A549 (cell line): Measurements from ENCODE around the gene PCDHB7.
"Not testable (repeated sequence)": the region's sequence is repeated elsewhere in the genome, so short reads cannot be mapped to it uniquely, and the experiment has no call there.

ENCODE experiments used
- CEBPB ChIP-seq, 2 experiments: fragments of >200 bp in 1 of 2; sonication (Bioruptor Twin) in 1 of 2; formaldehyde crosslinking in 1 of 2; IDR thresholded peaks; 2 replicates each; pipeline ENCODE4 v1.6.1; 2012 to 2016
- CTCF ChIP-seq: fragments of >200 bp; sonication (Bioruptor Twin); formaldehyde crosslinking; IDR thresholded peaks from 3 replicates; pipeline ENCODE4 v1.5.1; 2016
- EP300 ChIP-seq, 2 experiments: fragments of >200 bp; sonication (Bioruptor Twin); formaldehyde crosslinking; IDR thresholded peaks; 2 replicates in 1 of 2; 3 replicates in 1 of 2; pipeline ENCODE4 v1.6.1; 2016 to 2017
- ESRRA ChIP-seq: fragments of 150-350 bp; IDR thresholded peaks from 2 replicates; pipeline ENCODE4 v1.6.1; 2014; ENCODE audit warnings: mild to moderate bottlenecking, low read length, borderline replicate concordance
- FOSL2 ChIP-seq, 2 experiments: fragments of 450-650 bp in 1 of 2; fragments of >200 bp in 1 of 2; sonication (Bioruptor Twin) in 1 of 2; formaldehyde crosslinking; IDR thresholded peaks; 2 replicates each; pipeline versions ENCODE4 v1.5.0 to v1.6.1; 2016 to 2020; ENCODE audit warnings: mild to moderate bottlenecking in 1 of 2, moderate library complexity in 1 of 2
- JUNB ChIP-seq: fragments of >200 bp; sonication (Bioruptor Twin); formaldehyde crosslinking; IDR thresholded peaks from 2 replicates; pipeline ENCODE4 v1.6.1; 2016
- KDM1A ChIP-seq: fragments of 200-600 bp; sonication (generic); IDR thresholded peaks from 2 replicates; pipeline ENCODE4 v1.6.1; 2016; ENCODE audit warnings: low read depth, mild to moderate bottlenecking
- MAZ ChIP-seq: fragments of 150-350 bp; IDR thresholded peaks from 2 replicates; pipeline ENCODE4 v1.6.1; 2014; ENCODE audit warnings: antibody characterized with exemption, low read depth, low read length, borderline replicate concordance
- POLR2A ChIP-seq: IDR thresholded peaks from 2 replicates; pipeline ENCODE4 v1.6.1; 2012; ENCODE audit warnings: mild to moderate bottlenecking, low read length
- POLR2AphosphoS2 ChIP-seq: conservative IDR thresholded peaks from 2 replicates; pipeline ENCODE4 v1.6.1; 2012; ENCODE audit warnings: low read length, improper control_type of control experiment, inconsistent platforms
- REST ChIP-seq: fragments of 200-600 bp; sonication (generic); IDR thresholded peaks from 2 replicates; pipeline ENCODE4 v1.6.1; 2016; ENCODE audit warnings: antibody characterized with exemption, mild to moderate bottlenecking, moderate library complexity
- RNF2 ChIP-seq: fragments of 200-600 bp; sonication (generic); IDR thresholded peaks from 2 replicates; pipeline ENCODE4 v1.6.1; 2016; ENCODE audit warnings: low read depth, mild to moderate bottlenecking, antibody characterized with exemption, moderate library complexity, borderline replicate concordance
- SMC3 ChIP-seq: fragments of >200 bp; sonication (Bioruptor Twin); formaldehyde crosslinking; IDR thresholded peaks from 3 replicates; pipeline ENCODE4 v1.6.1; 2018; ENCODE audit warnings: inconsistent platforms
- ZSCAN20 ChIP-seq: fragments of 250-450 bp; sonication (Bioruptor Pico); IDR thresholded peaks from 2 replicates; pipeline ENCODE4 v1.8.0; 2022; ENCODE audit warnings: mild to moderate bottlenecking, moderate library complexity

- TF ChIP-seq POLR2A; ZSCAN20 (CRISPR knock-in tag); KDM1A; CTCF; SMC3; CEBPB (IDR thresholded peaks at IDR 0.05); REST; JUNB; ESRRA; POLR2AphosphoS2; MAZ; RNF2; EP300 (IDR thresholded peaks at IDR 0.05); FOSL2 (IDR thresholded peaks at IDR 0.05); FOSL2 (CRISPR knock-in tag; IDR thresholded peaks at IDR 0.05): not testable (repeated sequence)
Observed at GRCh38 chr5:141123396-141124135, 48.9 kb upstream of the PCDHB7 start.
